ENCODE measurements around the gene PRDM16. TPM values are rescaled to one million over a fixed set of nuclear protein-coding genes. Genes with fewer than 3 reads are reported as not detected.

The PRDM16 gene
- total RNA-seq, 4 donors from 2014 or later, result 0.26 to 7.7 (median 0.35) TPM; not detected in 1

DNA sequence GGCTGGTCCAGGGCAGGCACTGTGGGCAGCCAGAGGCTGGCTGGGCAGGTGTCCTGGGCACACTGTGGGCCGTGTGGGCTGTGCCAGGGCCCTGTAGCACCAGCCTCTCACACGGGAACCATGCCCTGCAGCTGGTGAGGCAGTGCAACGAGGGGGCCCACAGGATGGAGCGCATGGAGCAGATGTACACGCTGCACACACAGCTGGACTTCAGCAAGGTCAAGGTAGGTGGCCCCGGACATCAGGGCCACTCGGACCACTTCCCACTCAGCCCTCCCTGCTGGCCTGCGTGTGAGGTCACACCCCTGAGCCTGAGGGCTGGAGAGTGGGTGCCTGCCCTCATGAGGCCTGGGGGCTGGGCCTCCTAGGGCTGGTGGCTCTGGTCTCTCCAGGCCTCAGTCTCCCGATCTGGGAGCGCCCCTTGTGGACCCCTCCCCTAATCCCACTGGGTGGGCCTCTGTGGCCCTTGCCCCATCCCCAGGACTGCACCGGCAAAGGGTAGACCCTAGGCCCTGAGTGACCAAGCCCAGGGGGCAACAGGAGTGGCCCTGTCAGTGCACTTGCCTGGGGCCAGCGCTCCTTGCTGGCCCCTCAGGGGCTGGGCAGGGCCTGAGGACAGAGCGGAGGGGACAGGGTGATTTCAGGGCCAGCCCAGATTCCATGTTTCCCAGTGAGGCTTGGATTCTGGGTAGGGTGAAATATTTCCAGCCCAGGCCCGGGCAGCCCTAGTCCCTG is 407.0 kb downstream of the PRDM16 start:
- H3K27me3 ChIP-seq, result no peaks in the 10 kb centered on the region
- no peaks in the 10 kb centered on the region for H3K9me3 ChIP-seq
- intact Hi-C loops (cut with DNase I; ENCODE audit: low total_unique reads), result no loop called here
- TF ChIP-seq POLR2A (IDR thresholded peaks at IDR 0.05), result no peak
- TF ChIP-seq, protein P1, sequence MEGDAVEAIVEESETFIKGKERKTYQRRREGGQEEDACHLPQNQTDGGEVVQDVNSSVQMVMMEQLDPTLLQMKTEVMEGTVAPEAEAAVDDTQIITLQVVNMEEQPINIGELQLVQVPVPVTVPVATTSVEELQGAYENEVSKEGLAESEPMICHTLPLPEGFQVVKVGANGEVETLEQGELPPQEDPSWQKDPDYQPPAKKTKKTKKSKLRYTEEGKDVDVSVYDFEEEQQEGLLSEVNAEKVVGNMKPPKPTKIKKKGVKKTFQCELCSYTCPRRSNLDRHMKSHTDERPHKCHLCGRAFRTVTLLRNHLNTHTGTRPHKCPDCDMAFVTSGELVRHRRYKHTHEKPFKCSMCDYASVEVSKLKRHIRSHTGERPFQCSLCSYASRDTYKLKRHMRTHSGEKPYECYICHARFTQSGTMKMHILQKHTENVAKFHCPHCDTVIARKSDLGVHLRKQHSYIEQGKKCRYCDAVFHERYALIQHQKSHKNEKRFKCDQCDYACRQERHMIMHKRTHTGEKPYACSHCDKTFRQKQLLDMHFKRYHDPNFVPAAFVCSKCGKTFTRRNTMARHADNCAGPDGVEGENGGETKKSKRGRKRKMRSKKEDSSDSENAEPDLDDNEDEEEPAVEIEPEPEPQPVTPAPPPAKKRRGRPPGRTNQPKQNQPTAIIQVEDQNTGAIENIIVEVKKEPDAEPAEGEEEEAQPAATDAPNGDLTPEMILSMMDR (IDR thresholded peaks at IDR 0.05), result no peak
- no peak overlapping the region for H3K4me3 ChIP-seq
- no peaks in the 10 kb centered on the region for H3K36me3 ChIP-seq
- DNase-seq, result no peak
- no peak overlapping the region for H3K27ac ChIP-seq
- H3K4me1 ChIP-seq, result no peaks in the 10 kb centered on the region

DNA sequence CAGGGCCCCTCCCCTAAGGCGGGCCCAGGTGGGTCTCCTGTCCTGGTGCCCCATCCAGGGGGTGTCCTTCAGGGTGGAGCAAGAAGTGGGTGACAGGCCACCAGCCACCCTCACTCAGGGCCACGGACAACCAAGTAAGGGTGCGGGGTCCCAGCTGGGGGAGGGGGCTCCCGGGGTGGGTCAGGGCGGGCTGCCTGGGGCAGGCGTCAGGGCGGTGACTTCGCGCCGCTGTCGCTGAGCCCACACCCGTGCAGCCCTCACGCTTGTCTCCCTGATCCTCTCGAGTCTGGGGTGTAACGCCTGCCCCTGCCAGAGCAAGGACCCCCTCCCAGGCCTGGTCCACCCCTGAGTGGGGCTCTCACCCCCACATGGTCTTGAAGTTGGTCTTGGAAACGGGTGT is 407.7 kb downstream of the PRDM16 start:
- DNase-seq, result no peak
- intact Hi-C loops (cut with DNase I; ENCODE audit: low total_unique reads), result no loop called here
- Histone ChIP-seq H3K27me3 (no peaks in the 10 kb centered on the region), H3K9me3 (no peaks in the 10 kb centered on the region), H3K36me3 (no peaks in the 10 kb centered on the region), H3K4me1 (no peaks in the 10 kb centered on the region), H3K4me3 (no peak overlapping the region), H3K27ac (no peak overlapping the region)
- TF ChIP-seq, protein P1 (IDR thresholded peaks at IDR 0.05), result no peak
- no peak for TF ChIP-seq POLR2A (IDR thresholded peaks at IDR 0.05)

DNA sequence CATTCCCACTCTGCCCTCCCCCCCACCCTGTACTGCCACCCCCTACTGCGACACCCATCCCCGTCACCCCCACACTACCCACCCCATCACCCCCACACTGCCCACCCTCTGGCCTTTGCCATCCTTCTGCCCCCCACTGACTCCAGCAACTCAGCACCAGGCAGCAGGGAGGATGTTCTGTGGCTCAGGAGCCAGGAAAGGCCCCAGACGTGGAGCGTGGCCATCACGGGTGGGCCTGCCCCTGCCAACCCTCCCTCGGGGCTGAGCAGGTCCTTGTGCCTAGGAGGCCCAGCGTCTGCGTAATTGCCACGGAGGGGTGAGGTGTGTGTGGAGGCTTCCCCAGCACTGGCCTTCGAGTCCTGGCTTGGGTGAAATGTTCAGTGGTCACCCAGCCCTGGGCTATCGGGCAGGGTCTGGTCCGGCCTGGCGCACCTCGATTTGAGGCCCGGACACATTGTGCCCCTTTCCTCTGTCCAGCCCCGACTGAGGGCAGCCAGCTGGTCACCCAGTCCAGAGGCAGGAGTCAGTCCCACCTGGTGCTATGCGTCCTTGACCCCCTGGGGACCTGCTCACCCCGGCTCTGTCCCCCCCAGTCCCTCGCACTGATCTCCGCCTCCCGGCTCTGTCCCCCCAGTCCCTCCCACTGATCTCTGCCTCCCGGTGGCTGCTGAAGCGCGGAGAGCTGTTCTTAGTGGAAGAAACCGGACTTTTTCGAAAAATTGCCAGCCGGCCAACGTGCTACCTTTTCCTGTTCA is 408.4 kb downstream of the PRDM16 start:
- no peaks in the 10 kb centered on the region for H3K4me1 ChIP-seq
- H3K9me3 ChIP-seq, result no peaks in the 10 kb centered on the region
- H3K36me3 ChIP-seq, result no peaks in the 10 kb centered on the region
- no peaks in the 10 kb centered on the region for H3K27me3 ChIP-seq
- no peak overlapping the region for H3K4me3 ChIP-seq
- H3K27ac ChIP-seq, result no peak overlapping the region
- TF ChIP-seq, protein P1 (IDR thresholded peaks at IDR 0.05), result no peak
- TF ChIP-seq POLR2A (IDR thresholded peaks at IDR 0.05), result no peak
- no peak for DNase-seq
- intact Hi-C loops (cut with DNase I; ENCODE audit: low total_unique reads), result no loop called here

DNA sequence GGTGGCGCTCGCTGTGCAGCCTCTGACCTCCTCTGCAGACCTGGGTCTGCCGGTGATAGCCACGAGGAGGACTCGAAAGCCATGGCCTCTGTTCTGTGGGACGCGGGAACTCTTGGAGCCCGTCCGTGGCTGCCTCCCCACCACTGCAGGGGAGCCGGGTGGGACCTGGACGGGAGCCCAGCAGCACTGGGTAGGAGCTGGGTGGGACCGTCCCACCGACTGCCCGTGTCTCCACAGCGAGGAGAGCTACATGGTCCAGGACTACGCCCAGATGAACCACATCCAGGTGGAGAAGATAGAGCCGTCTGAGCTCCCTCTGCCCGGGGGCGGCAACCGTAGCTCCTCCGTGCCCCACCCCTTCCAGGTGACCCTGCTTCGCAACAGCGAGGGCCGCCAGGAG is 409.2 kb downstream of the PRDM16 start:
- DNase-seq, result no peak
- Histone ChIP-seq H3K9me3 (no peaks in the 10 kb centered on the region), H3K4me3 (no peak overlapping the region), H3K4me1 (no peaks in the 10 kb centered on the region), H3K36me3 (no peaks in the 10 kb centered on the region), H3K27me3 (no peaks in the 10 kb centered on the region), H3K27ac (no peak overlapping the region)
- no peak for TF ChIP-seq POLR2A (IDR thresholded peaks at IDR 0.05)
- TF ChIP-seq, protein P1 (IDR thresholded peaks at IDR 0.05), result no peak
- intact Hi-C loops (cut with DNase I; ENCODE audit: low total_unique reads), result no loop called here

All from uterus (tissue), 4 donors.